ENCODE data around the gene EVL.
A peak's percentile ranks its signal among the peaks of the same experiment; 100 is the strongest.
"Not testable (repeated sequence)": the region's sequence is repeated elsewhere in the genome, so short reads cannot be mapped to it uniquely, and the experiment has no call there.

EVL gene

DNA sequence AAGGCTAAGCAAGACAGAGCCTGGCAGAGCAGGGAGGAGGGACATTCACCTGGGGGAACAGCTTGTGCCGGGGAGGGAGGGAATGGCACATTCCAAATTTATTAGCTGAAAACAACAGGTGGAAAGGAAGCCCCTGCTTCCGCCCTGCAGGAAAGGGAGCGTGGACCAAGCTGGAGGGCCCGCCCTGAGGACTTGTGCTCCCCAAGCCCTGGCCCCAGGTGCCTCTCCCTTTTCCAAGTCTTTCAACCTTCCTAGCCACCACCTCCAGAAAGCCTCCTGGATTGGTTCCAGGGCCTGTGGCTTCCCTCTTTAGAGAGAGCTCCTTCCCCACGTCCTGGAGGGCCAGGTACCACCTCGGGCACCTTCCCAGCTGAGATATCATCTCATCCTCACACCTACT lies 91.6 kb downstream of the EVL start:
- TF ChIP-seq, protein P1, sequence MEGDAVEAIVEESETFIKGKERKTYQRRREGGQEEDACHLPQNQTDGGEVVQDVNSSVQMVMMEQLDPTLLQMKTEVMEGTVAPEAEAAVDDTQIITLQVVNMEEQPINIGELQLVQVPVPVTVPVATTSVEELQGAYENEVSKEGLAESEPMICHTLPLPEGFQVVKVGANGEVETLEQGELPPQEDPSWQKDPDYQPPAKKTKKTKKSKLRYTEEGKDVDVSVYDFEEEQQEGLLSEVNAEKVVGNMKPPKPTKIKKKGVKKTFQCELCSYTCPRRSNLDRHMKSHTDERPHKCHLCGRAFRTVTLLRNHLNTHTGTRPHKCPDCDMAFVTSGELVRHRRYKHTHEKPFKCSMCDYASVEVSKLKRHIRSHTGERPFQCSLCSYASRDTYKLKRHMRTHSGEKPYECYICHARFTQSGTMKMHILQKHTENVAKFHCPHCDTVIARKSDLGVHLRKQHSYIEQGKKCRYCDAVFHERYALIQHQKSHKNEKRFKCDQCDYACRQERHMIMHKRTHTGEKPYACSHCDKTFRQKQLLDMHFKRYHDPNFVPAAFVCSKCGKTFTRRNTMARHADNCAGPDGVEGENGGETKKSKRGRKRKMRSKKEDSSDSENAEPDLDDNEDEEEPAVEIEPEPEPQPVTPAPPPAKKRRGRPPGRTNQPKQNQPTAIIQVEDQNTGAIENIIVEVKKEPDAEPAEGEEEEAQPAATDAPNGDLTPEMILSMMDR (IDR thresholded peaks at IDR 0.05; ENCODE audit: unreplicated experiment in 3 of 3), result no peak

DNA sequence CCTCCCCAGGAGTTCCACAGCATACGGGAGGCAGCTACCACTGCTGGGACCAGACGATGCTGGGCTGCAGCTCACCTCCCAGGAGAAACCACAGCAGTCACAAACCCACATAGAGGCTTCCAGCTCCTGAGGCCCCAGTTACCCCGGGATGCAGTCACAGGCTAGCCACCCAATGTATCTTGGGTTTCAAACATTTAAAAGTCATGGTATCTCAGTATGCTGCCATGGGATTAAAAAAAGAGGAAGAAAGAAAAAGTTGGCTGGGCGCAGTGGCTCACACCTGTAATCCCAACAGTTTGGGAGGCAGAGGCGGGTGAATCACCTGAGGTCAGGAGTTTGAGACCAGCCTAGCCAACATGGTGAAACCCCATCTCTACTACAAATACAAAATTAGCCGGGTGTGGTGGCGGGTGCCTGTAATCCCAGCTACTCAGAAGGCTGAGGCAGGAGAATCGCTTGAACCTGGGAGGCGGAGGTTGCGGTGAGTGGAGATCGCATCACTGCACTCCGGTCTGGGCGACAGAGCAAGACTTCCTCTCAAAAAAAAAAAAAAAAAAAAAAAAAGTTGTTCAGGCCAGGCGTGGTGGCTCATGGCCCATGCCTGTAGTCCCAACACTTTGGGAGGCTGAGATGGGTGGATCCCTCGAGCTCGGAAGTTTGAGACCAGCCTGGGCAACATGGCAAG lies 92.5 kb downstream of the EVL start:
- H3K36me3 Mint-ChIP-seq (ENCODE audit: low read depth), result not testable (repeated sequence)

More for the DNA sequence above, 91.6 kb downstream of the EVL start:
- Mint-ChIP-seq H3K4me3 (no peak overlapping the region), H3K27ac (no peak overlapping the region), H3K36me3 (ENCODE audit: low read depth) (no peaks in the 10 kb centered on the region), H3K27me3 (ENCODE audit: low read depth) (peaks cover 52% of the 10 kb centered on the region), H3K4me1 (peaks cover 14% of the 10 kb centered on the region), H3K9me3 (peaks cover 6% of the 10 kb centered on the region)

DNA sequence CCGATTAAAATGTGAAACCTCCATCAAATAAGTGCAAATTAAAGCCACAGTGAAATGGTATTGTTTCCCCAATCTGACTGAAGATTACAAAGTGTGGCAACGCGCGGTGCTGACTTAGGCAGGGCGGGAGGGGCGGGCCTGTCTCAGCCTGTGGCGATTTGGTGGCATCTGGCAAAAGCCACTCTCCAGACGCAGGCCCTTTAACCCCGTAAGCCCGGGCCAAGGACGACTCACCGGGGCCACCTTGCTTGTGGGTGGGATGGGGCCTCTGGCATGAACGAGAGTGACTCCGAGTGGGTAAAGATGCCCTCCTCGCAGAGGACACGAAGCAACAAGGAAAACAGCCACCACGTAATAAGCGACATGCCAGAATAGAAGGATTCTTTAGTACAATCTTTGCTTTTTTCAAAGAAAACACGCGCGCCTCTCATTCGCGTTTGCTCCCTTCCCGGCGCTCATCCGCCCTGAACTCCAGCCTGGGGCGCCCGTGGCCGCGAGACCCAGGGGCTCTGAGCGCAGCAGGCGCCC lies 93.4 kb downstream of the EVL start:
- Mint-ChIP-seq H3K27me3 (ENCODE audit: low read depth) (peaks cover 61% of the 10 kb centered on the region), H3K4me1 (peaks cover 14% of the 10 kb centered on the region), H3K36me3 (ENCODE audit: low read depth) (no peaks in the 10 kb centered on the region), H3K4me3 (peak overlapping the region; percentile 32 to 46 (median 43)), H3K9me3 (peaks cover 6% of the 10 kb centered on the region), H3K27ac (no peak overlapping the region)
- TF ChIP-seq, protein P1 (IDR thresholded peaks at IDR 0.05; ENCODE audit: unreplicated experiment in 3 of 3), result no peak

More for the DNA sequence above, 92.5 kb downstream of the EVL start:
- H3K27ac Mint-ChIP-seq, H3K9me3 Mint-ChIP-seq: not testable (repeated sequence)
- Mint-ChIP-seq H3K4me3 (peak overlapping the region; percentile 30 to 66 (median 61)), H3K4me1 (peaks cover 14% of the 10 kb centered on the region), H3K27me3 (ENCODE audit: low read depth) (peaks cover 56% of the 10 kb centered on the region)

DNA sequence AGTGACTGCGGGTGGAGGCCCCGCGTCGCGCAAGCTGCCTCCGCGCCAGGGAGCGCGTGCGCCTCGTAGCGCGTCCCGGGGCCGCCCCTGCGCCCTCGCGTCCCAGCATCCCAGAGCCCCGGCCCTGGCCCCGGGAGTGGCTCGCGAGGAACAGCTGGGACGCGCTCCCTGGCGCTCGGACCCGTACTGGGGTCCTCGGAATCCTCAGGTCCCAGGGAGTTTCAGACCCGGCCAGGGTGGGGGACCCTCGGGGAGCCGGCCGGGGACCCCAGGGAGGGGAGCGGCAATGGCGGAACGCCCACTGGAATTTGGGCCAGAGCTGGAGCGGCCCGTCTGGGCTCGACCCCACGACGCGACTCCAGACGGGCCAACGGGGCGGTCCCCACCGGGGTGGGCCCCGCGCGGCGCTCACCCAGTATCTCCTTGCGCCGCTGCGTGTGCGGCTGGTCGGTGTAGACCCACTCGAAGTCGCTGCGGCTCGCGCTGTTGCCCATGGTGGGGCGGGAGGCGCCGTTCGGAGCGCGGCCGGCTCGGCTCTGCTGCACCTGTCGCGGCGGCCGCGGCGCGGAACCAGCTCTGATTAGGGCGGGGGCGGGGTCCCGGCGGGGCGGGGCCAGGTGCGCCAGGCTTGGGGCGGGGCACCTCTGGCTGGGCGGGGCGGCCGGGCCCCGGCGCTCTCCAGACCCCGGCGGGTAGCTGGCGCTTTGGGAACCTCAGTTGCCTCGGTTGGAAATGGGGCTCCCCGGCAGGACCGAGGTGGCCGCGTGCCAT lies 94.1 kb downstream of the EVL start, which contains the start of gene DEGS2:
DEGS2 (minus strand) TSS at position 552 of the 771 bp plus-strand sequence; CDS start at position 494, 58 bp downstream.
- no peak within 1 kb of the TSS for H3K27ac Mint-ChIP-seq
- H3K4me1 Mint-ChIP-seq, result peaks cover 14% of the 10 kb centered on the region
- peak within 1 kb of the TSS; percentile 32 to 59 (median 51) for H3K4me3 Mint-ChIP-seq
- H3K9me3 Mint-ChIP-seq, result peaks cover 6% of the 10 kb centered on the region
- TF ChIP-seq, protein P1 (IDR thresholded peaks at IDR 0.05; ENCODE audit: unreplicated experiment in 3 of 3), result no peak
- no peaks in the 10 kb centered on the region for H3K36me3 Mint-ChIP-seq (ENCODE audit: low read depth)
- peaks cover 61% of the 10 kb centered on the region for H3K27me3 Mint-ChIP-seq (ENCODE audit: low read depth)

DNA sequence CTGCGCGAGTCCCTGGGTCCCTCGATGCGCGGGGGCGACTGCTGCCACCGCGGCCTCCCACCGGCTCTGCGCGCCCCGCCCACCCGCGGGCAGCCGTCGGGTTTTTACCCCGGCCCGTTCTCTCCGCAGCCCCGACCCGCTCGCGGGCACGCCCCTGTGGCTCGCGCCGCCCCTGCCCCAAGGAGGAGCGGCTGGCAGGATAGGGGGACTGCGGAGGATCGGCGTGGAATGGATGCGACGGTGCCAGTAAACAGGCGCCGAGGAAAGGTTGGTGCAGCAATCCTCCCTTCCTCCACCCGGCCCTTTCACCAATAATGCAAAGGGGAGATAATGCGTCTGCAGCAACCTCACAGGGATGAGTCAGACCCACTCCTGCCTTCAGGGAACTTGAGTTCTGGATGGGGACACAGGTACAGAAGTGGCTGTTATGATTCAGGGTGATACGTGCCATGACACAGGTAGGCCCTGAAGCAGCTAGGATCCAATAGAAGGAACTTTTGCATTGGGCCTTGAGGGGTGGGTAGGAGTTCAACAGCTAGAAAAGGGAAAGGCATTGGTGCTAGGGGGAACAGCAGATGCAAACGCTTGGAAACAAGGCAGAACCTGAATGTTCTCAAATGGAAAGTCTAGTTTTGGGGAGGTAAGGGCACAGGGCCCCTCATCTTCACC lies 94.8 kb downstream of the EVL start:
- Mint-ChIP-seq H3K27me3 (ENCODE audit: low read depth) (peaks cover 65% of the 10 kb centered on the region), H3K36me3 (ENCODE audit: low read depth) (no peaks in the 10 kb centered on the region), H3K4me3 (peak overlapping the region in 2 of 3 experiments; percentile 22 to 51), H3K9me3 (peaks cover 4% of the 10 kb centered on the region), H3K4me1 (peaks cover 17% of the 10 kb centered on the region), H3K27ac (no peak overlapping the region)
- TF ChIP-seq, protein P1 (IDR thresholded peaks at IDR 0.05; ENCODE audit: unreplicated experiment in 3 of 3), result no peak

DNA sequence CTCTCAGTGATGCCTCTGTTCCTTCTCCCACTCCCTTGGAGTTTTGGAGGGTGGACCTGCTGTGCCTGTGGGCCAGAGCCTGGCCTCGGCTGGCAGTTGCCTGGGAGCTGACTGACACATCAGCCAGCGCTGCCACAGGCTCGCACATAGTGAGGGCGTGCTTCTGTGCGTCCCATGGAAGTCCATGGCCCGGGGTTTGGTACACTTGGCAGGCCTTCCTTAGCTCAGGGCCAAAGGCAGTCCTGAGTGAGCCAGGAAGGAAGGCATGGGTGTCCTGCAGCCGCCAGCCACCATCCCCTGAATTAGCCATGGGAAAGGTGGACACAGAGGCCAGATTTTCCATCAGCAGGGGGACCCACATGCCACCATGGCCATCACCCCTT lies 95.3 kb downstream of the EVL start:
- Mint-ChIP-seq H3K4me3 (no peak overlapping the region), H3K9me3 (no peaks in the 10 kb centered on the region), H3K4me1 (peaks cover 16% of the 10 kb centered on the region), H3K36me3 (ENCODE audit: low read depth) (no peaks in the 10 kb centered on the region), H3K27me3 (ENCODE audit: low read depth) (peaks cover 69% of the 10 kb centered on the region), H3K27ac (no peak overlapping the region)
- TF ChIP-seq, protein P1 (IDR thresholded peaks at IDR 0.05; ENCODE audit: unreplicated experiment in 3 of 3), result no peak

Measured in nephron (organoid).